K562 (cell line): ENCODE data around the gene LY6G6F. TPM values are rescaled to one million over a fixed set of nuclear protein-coding genes. Genes with fewer than 3 reads are reported as not detected.

Experiments
- AFF4 ChIP-seq: sonication (generic); formaldehyde crosslinking; IDR thresholded peaks from 2 replicates; pipeline ENCODE4 v1.8.0; 2023; ENCODE audit warnings: mild to moderate bottlenecking, missing genetic modification reagents
- CBX2 ChIP-seq: fragments of 200-600 bp; sonication (generic); IDR thresholded peaks from one replicate; pipeline ENCODE4 v1.6.1; 2012; ENCODE audit warnings: mild to moderate bottlenecking, low read length, inconsistent platforms; ENCODE audit not compliant: insufficient read depth, poor library complexity, severe bottlenecking
- GTF3C2 ChIP-seq: IDR thresholded peaks from 3 replicates; pipeline ENCODE4 v1.6.1; 2011; ENCODE audit warnings: borderline replicate concordance, mild to moderate bottlenecking, moderate library complexity; ENCODE audit not compliant: insufficient read length; ENCODE audit errors: extremely low read depth
- MBD1 ChIP-seq: fragments of 250-450 bp; sonication (Bioruptor Pico); IDR thresholded peaks from 2 replicates; pipeline ENCODE4 v1.8.0; 2022; ENCODE audit warnings: inconsistent platforms
- MITF ChIP-seq: IDR thresholded peaks from 2 replicates; pipeline ENCODE4 v1.6.1; 2014; ENCODE audit warnings: antibody characterized with exemption
- PHB ChIP-seq: fragments of 250-450 bp; sonication (Bioruptor Pico); IDR thresholded peaks from 2 replicates; pipeline ENCODE4 v1.5.0; 2021
- POLR2A ChIP-seq: fragments of 450-650 bp; conservative IDR thresholded peaks from 2 replicates; pipeline ENCODE4 v1.6.1; 2016
- SP1 ChIP-seq: sonication (generic); formaldehyde crosslinking; IDR thresholded peaks from 2 replicates; pipeline ENCODE4 v1.8.1; 2022; ENCODE audit warnings: mild to moderate bottlenecking, missing genetic modification reagents
- TSHZ1 ChIP-seq: fragments of 250-450 bp; sonication (Bioruptor Pico); IDR thresholded peaks from 2 replicates; pipeline ENCODE4 v1.4.0; 2020; ENCODE audit warnings: mild to moderate bottlenecking, moderate library complexity
- ZNF197 ChIP-seq: fragments of 200-800 bp; sonication (Bioruptor generic); IDR thresholded peaks from 2 replicates; pipeline ENCODE4 v1.6.1; 2016; ENCODE audit warnings: low read depth, missing genetic modification characterization, missing compliant biosample characterization
- ZNF436 ChIP-seq: fragments of 250-450, 450-650 bp; sonication (Bioruptor Pico); formaldehyde crosslinking; IDR thresholded peaks from 2 replicates; pipeline ENCODE4 v1.7.0; 2020; ENCODE audit warnings: mild to moderate bottlenecking
- ZNF445 ChIP-seq: fragments of 250-450 bp; sonication (Bioruptor Pico); IDR thresholded peaks from 2 replicates; pipeline ENCODE4 v1.4.0; 2020; ENCODE audit warnings: low read depth, mild to moderate bottlenecking, moderate library complexity
- polyA plus RNA-seq, 8 experiments: library from polyadenylated mRNA; depleted of rRNA in 4 of 8; stranded (reverse) in 5 of 8; unstranded in 3 of 8; fragments of >200 nt; fragmentation: Nextera tagmentation in 2 of 8; fragmentation: Illumina TruSeq in 1 of 8; extraction: Ambion mirVana in 2 of 8; extraction: Trizol in 1 of 8; gene quantifications; 2 replicates each; pipeline versions ENCODE4 v1.2.1 to v1.2.3, GENCODE V29; 2011 to 2014; ENCODE audit warnings: inconsistent platforms in 1 of 8, missing spikeins in 1 of 8
- total RNA-seq, 7 experiments: library from RNA; depleted of rRNA in 6 of 7; stranded (reverse); fragments of >200 nt in 6 of 7; fragmentation: Illumina TruSeq in 2 of 7; extraction: Trizol in 2 of 7; gene quantifications; 2 replicates each; pipeline versions ENCODE4 v1.2.1 to v1.2.3, GENCODE V29; 2011 to 2021; ENCODE audit warnings: low replicate concordance in 1 of 7

The LY6G6F gene
- total and polyA plus RNA-seq, 9 of the 15 experiments (the other 6 are each of a cell fraction or from before 2014, with no cell fraction given): 0.14 to 0.50 (median 0.28) TPM; not detected in 2

GRCh38 chr6:31663961-31664789 is 42.5 kb upstream of the LY6G6F start (continued):
- TF ChIP-seq AFF4 (CRISPR knock-in tag): no peak
- no peak for TF ChIP-seq GTF3C2
- TF ChIP-seq ZNF445: no peak
- no peak for TF ChIP-seq MBD1 (CRISPR knock-in tag)
- TF ChIP-seq CBX2: no peak
- TF ChIP-seq POLR2A: peak; percentile 63
- TF ChIP-seq ZNF436: no peak
- TF ChIP-seq MITF: no peak; the same call in 1 of the 2 replicates
- no peak; the same call in none of the 2 replicates for TF ChIP-seq SP1 (CRISPR knock-in tag)
- no peak; the same call in 1 of the 2 replicates for TF ChIP-seq PHB
- 0 out of 2 replicates have a peak, but pooled peaks have one; percentile 34 for TF ChIP-seq TSHZ1 (CRISPR knock-in tag)
- no peak for TF ChIP-seq ZNF197 (CRISPR knock-in tag)
